HepG2 (cell line): ENCODE measurements around the gene MIR17HG. TPM values are rescaled to one million over a fixed set of nuclear protein-coding genes. Genes with fewer than 3 reads are reported as not detected.

Source experiments
- BCL3 ChIP-seq: sonication (generic); formaldehyde crosslinking; IDR thresholded peaks from 2 replicates; pipeline ENCODE4 v1.5.1; 2020; ENCODE audit warnings: mild to moderate bottlenecking, missing genetic modification reagents, moderate library complexity
- CREB3 ChIP-seq: sonication (generic); formaldehyde crosslinking; IDR thresholded peaks from 2 replicates; pipeline ENCODE4 v1.5.0; 2020; ENCODE audit warnings: missing genetic modification reagents
- ERF ChIP-seq: IDR thresholded peaks from 2 replicates; pipeline ENCODE4 v1.6.1; 2018; ENCODE audit warnings: missing biosample characterization, missing genetic modification reagents
- GFI1 ChIP-seq: sonication (generic); formaldehyde crosslinking; IDR thresholded peaks from 2 replicates; pipeline ENCODE4 v1.5.0; 2020; ENCODE audit warnings: missing genetic modification reagents, mild to moderate bottlenecking, borderline replicate concordance
- KLF6 ChIP-seq: IDR thresholded peaks from 2 replicates; pipeline ENCODE4 v1.8.0; 2016; ENCODE audit warnings: missing biosample characterization, missing genetic modification reagents
- PRMT3 ChIP-seq: sonication (generic); formaldehyde crosslinking; IDR thresholded peaks from 2 replicates; pipeline ENCODE4 v1.8.1; 2022; ENCODE audit warnings: low read depth, mild to moderate bottlenecking, moderate library complexity, missing genetic modification reagents, borderline replicate concordance
- SRSF9 ChIP-seq: fragments of 200-400 bp; formaldehyde crosslinking; IDR thresholded peaks from 2 replicates; pipeline ENCODE4 v1.6.1; 2018; ENCODE audit warnings: borderline replicate concordance, mild to moderate bottlenecking, low read depth, low read length; ENCODE audit not compliant: insufficient read depth, poor library complexity, severe bottlenecking
- ZFP1 ChIP-seq: IDR thresholded peaks from 2 replicates; pipeline ENCODE4 v1.6.1; 2016
- ZHX2 ChIP-seq, 2 experiments: sonication (generic) in 1 of 2; formaldehyde crosslinking in 1 of 2; IDR thresholded peaks; 2 replicates each; pipeline versions ENCODE4 v1.6.1 to v1.9.0; 2014 to 2022; ENCODE audit warnings: antibody characterized with exemption in 1 of 2, borderline replicate concordance in 1 of 2, inconsistent platforms in 1 of 2, low read depth in 1 of 2, missing genetic modification reagents in 1 of 2
- ZMYM4 ChIP-seq: sonication (generic); formaldehyde crosslinking; IDR thresholded peaks from 2 replicates; pipeline ENCODE4 v1.8.1; 2023; ENCODE audit warnings: mild to moderate bottlenecking, missing genetic modification reagents
- ZNF280D ChIP-seq: sonication (generic); formaldehyde crosslinking; IDR thresholded peaks from 2 replicates; pipeline ENCODE4 v1.5.1; 2020; ENCODE audit warnings: mild to moderate bottlenecking, missing genetic modification reagents
- ZNF580 ChIP-seq: IDR thresholded peaks from 2 replicates; pipeline ENCODE4 v1.6.1; 2016; ENCODE audit warnings: low read depth, borderline replicate concordance
- ZNF691 ChIP-seq: sonication (generic); formaldehyde crosslinking; IDR thresholded peaks from 2 replicates; pipeline ENCODE4 v1.4.0; 2020; ENCODE audit warnings: missing genetic modification reagents, low read depth, mild to moderate bottlenecking, borderline replicate concordance
- ZNF776 ChIP-seq: sonication (generic); formaldehyde crosslinking; IDR thresholded peaks from 2 replicates; pipeline ENCODE4 v1.4.0; 2020; ENCODE audit warnings: mild to moderate bottlenecking, missing genetic modification reagents
- polyA plus RNA-seq, 8 experiments: library from polyadenylated mRNA; depleted of rRNA in 3 of 8; stranded (reverse) in 7 of 8; unstranded in 1 of 8; fragments of >200 nt; fragmentation: Illumina TruSeq in 4 of 8; extraction: Trizol in 4 of 8; gene quantifications; 2 replicates each; pipeline versions ENCODE4 v1.2.1 to v1.2.3, GENCODE V29; 2011 to 2016; ENCODE audit warnings: low read depth in 4 of 8, missing spikeins in 1 of 8, mixed read lengths in 1 of 8; ENCODE audit not compliant: insufficient read depth in 1 of 8
- total RNA-seq, 5 experiments: library from RNA; depleted of rRNA; stranded (reverse); fragments of >200 nt; fragmentation: Illumina TruSeq; extraction: Trizol; gene quantifications; 2 replicates each; pipeline ENCODE4 v1.2.3, GENCODE V29; 2016; ENCODE audit warnings: low read depth in 1 of 5

The MIR17HG gene
- total and polyA plus RNA-seq, 2 of the 13 experiments (the other 11 are each of a cell fraction or from before 2014, with no cell fraction given), result 2.5 to 12.3 TPM

- TF ChIP-seq ZFP1 (0 out of 2 replicates have a peak, but pooled peaks have one; percentile 4), ZMYM4 (peak; percentile 58), ZNF691 (peak; percentile 25; the same call in 1 of the 2 replicates), ZNF280D (CRISPR knock-in tag) (no peak), KLF6 (CRISPR knock-in tag) (peak; percentile 65; the same call in 1 of the 2 replicates), CREB3 (peak; percentile 66; the same call in 1 of the 2 replicates), ZNF776 (CRISPR knock-in tag) (peak; percentile 54; the same call in 1 of the 2 replicates), BCL3 (peak; percentile 90; the same call in 1 of the 2 replicates), ZHX2 (IDR thresholded peaks at IDR 0.05; ENCODE audit: low read depth) (no peak), ZHX2 (CRISPR knock-in tag; IDR thresholded peaks at IDR 0.05; ENCODE audit: borderline replicate concordance) (0 out of 2 replicates have a peak, but pooled peaks have one; percentile 48), ZNF580 (CRISPR knock-in tag) (peak; percentile 64; the same call in 1 of the 2 replicates), SRSF9 (no peak), GFI1 (peak; percentile 59; the same call in 1 of the 2 replicates), ERF (CRISPR knock-in tag) (peak; percentile 51; the same call in 1 of the 2 replicates), PRMT3 (0 out of 2 replicates have a peak, but pooled peaks have one; percentile 28)
These were observed at the start of gene MIR17HG (continued) for GRCh38 chr13:91347202-91347995.
